Ectodermal cell (in vitro differentiated cells): ENCODE measurements around the gene SYNGAP1.

Experiments used
- H3K27ac ChIP-seq: 2 replicates; pipeline ENCODE4 v1.7.0; 2013; ENCODE audit warnings: mild to moderate bottlenecking, low read depth, low read length; ENCODE audit not compliant: insufficient read depth, poor library complexity, severe bottlenecking
- H3K27me3 ChIP-seq: 2 replicates; pipeline ENCODE4 v1.7.0; 2013; ENCODE audit warnings: mild to moderate bottlenecking, low read length; ENCODE audit not compliant: insufficient read depth, control insufficient read depth, poor library complexity, severe bottlenecking
- H3K36me3 ChIP-seq: one replicate; pipeline ENCODE4 v1.7.0; 2013; ENCODE audit warnings: low read length; ENCODE audit not compliant: control insufficient read depth, insufficient read depth
- H3K4me1 ChIP-seq: one replicate; pipeline ENCODE4 v1.7.0; 2013; ENCODE audit warnings: low read length; ENCODE audit not compliant: control insufficient read depth, insufficient read depth
- H3K4me3 ChIP-seq: 2 replicates; pipeline ENCODE4 v1.7.0; 2013; ENCODE audit warnings: low read depth, low read length, control low read depth; ENCODE audit not compliant: insufficient read depth
- H3K9me3 ChIP-seq: 2 replicates; pipeline ENCODE4 v1.7.0; 2013; ENCODE audit warnings: mild to moderate bottlenecking, low read length, moderate library complexity; ENCODE audit not compliant: control insufficient read depth
- whole genome bisulfite sequencing, 2 experiments: methylation state at CpG; one replicate each; pipeline ENCODE4 v1.1.7; 2013; ENCODE audit warnings: missing lambda C conversion rate in 2 of 2; 5-methylcytosine and 5-hydroxymethylcytosine counted together

Gene SYNGAP1

DNA sequence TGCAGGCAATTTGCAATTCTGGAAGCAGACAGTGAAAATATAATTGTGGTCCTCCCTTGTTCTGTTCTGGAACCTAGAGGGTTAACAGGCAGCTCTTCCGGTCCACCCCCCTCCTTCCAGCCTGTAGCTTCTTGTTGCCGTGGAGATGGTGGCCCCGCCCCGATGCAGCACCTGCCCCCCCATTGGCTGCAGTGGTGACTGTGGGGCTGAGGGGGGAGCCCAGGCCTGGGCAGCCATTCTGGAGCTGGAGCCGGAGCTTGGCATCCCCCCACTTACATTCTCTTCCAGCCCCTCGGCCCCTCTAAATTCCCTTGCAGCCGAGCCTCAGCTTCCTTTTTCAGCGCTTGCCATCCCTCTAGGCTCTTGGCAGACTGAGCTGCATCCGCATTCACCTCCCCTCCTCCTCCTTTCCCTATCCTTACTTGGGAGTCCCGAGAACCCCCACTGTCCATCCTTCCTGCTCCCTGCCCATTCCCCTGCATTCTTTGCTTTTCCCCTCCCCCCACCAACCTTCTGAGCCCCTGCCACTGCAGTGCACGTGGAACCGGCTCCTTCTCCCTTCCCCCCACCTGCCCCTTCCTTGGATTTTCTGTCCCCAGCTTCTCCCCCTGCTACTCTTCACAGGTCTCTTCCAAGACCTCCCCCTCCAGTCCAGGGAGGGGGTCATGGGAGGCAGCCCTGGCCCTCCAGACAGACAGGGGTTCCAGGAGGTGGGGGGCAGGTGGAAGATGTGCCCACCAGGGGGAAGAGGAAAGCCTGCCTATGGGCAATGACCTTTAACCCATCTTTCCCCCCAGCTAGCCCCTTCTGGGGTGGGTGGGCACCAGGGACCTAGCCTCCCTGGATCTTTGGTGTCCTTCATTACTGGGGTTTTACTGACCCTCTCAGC is 11.4 kb downstream of the SYNGAP1 start:
- peak overlapping the region; percentile 40 for H3K4me3 ChIP-seq
- peaks cover 63% of the 10 kb centered on the region for H3K4me1 ChIP-seq
- peak overlapping the region; percentile 82 for H3K27ac ChIP-seq
- peaks cover 15% of the 10 kb centered on the region for H3K36me3 ChIP-seq
- 0 to 1% methylated on average over 12 of the region's 12 CpGs for WGBS, 2 experiments
- H3K9me3 ChIP-seq = no peaks in the 10 kb centered on the region
- no peaks in the 10 kb centered on the region for H3K27me3 ChIP-seq

DNA sequence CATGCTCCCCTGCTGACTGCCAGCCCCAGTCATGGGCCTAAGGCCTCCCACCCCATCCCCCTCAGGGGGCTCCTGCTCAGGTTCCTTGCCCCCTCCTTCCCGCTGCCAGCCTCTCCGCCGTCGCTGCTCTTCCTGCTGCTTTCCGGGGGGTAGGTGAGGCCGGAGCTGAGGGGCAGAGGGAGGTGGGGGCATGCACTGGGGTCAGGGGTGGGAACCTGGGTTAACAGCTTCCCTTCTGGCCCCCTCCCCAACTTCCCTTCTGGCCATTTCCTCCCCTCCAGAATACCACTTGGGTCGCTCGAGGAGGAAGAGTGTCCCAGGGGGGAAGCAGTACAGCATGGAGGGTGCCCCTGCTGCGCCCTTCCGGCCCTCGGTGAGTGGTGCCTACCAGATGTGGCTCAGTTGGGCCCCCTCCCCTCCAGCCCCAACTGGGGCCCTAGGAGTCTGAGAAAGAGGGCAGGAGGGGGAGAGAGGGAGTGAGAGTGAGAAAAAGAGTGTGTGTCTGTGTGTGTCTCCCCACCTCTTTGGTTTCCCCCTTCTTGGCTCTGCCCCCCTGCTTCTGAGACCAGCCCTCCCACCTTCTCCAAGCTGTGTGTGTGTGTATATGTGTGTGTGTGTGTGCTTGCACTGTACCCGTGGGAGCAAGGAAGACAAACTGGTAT is 12.1 kb downstream of the SYNGAP1 start:
- Histone ChIP-seq H3K36me3 (peaks cover 22% of the 10 kb centered on the region), H3K4me1 (peaks cover 63% of the 10 kb centered on the region), H3K27me3 (no peaks in the 10 kb centered on the region), H3K9me3 (no peaks in the 10 kb centered on the region), H3K27ac (peak overlapping the region; percentile 82), H3K4me3 (peak overlapping the region; percentile 40)
- 6 to 7% methylated on average over 11 to 12 of the region's 12 CpGs for WGBS, 2 experiments

DNA sequence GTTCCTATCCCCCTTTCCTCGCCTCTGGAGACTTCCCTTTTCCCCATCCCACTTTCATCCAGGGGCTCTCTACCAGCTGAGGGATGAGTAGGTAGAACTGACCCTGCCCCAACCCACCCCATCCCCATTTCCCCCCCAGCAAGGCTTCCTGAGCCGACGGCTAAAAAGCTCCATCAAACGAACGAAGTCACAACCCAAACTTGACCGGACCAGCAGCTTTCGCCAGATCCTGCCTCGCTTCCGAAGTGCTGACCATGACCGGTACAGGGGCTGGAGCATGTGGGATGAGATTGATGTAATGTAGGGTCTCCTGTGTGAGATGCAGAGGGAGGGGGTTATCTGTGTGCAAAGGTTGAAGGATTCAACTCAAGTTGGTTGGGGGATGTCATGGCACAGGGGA is 12.7 kb downstream of the SYNGAP1 start:
- H3K36me3 ChIP-seq = peaks cover 26% of the 10 kb centered on the region
- 28 to 43% methylated on average over 10 of the region's 10 CpGs for WGBS, 2 experiments
- H3K27ac ChIP-seq = no peak overlapping the region
- peaks cover 59% of the 10 kb centered on the region for H3K4me1 ChIP-seq
- H3K9me3 ChIP-seq = no peaks in the 10 kb centered on the region
- H3K27me3 ChIP-seq = no peaks in the 10 kb centered on the region
- peak overlapping the region; percentile 40 for H3K4me3 ChIP-seq

DNA sequence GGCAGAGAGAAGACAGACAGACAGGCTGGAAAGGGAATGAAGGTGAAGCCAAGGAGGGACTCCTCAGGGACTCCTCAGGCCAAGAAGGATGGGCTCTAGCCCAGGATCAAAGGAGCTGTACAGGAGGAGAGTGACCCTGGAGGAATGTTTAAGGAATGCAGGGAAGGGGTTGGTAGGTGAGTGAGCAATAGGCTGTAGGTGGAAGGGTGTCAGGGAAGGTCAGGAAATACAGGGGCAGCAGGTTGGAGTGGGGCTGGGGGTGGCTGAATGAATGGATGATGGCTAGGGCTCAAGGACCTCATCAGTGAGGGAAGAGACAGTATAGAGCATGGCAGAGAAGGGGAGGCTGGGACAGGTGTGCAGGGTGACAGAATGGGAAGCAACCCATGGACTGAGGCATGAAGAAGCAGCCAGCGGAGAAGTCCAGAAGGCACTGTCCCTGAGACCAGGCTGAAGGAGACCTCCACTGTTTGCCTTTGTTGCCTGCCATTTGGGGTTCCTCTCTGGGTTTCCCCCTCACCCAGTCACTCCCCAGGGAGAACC is 13.2 kb downstream of the SYNGAP1 start:
- Histone ChIP-seq H3K9me3 (no peaks in the 10 kb centered on the region), H3K27ac (peak overlapping the region; percentile 36), H3K27me3 (no peaks in the 10 kb centered on the region), H3K4me1 (peaks cover 59% of the 10 kb centered on the region), H3K36me3 (peaks cover 31% of the 10 kb centered on the region), H3K4me3 (peak overlapping the region; percentile 40)
- WGBS, 2 experiments = 67 to 77% methylated on average over 1 of the region's 1 CpG

DNA sequence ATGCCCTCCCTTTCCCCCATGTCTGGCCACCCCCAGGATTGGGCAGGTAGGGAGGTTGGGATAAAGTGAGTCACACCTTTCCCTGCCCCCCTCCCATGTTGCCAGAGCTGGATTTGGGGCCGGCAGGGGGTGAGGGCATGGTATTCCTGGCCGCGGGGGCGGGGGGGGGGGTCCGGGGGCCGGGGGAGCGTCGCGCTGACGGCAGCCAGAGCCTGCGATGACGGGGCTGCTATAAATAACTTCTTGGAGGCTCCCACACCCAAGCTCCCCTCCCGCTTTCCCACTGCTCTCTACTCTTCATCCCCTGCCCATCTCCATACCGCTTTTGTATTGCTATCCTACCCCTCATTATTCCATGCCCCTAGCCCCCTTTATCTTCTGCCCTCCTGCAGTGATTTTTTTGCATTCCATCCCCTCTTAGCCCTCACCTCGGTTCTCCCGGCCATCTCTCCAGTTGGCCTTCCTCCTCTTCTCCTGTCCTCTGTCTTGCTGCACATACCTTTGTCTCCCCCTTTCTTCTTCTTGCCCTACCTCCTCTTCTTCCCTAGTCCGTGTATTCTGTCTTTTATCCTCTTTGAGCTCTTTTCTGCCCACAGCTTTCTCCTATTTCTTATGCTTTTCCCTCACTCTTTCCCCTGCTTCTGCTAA is 13.8 kb downstream of the SYNGAP1 start:
- Histone ChIP-seq H3K36me3 (peaks cover 37% of the 10 kb centered on the region), H3K27me3 (no peaks in the 10 kb centered on the region), H3K27ac (peak overlapping the region; percentile 36), H3K4me1 (peaks cover 54% of the 10 kb centered on the region), H3K4me3 (peak overlapping the region; percentile 23), H3K9me3 (no peaks in the 10 kb centered on the region)
- WGBS, 2 experiments = 1% methylated on average over 16 of the region's 17 CpGs

DNA sequence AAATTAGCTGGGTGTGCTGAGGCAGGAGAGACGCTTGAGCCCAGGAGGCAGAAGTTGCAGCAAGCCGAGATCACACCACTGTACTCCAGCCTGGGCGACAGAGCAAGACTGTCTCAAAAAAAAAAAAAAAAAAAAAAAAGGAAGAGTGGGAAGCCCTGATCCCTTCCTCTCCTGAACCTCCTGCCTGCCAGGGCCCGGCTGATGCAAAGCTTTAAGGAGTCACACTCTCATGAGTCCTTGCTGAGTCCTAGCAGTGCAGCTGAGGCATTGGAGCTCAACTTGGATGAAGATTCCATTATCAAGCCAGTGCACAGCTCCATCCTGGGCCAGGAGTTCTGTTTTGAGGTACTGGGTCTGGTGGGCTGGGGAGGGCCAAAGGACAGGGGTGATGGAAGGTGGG is 15.1 kb downstream of the SYNGAP1 start:
- Histone ChIP-seq H3K9me3 (no peaks in the 10 kb centered on the region), H3K4me3 (no peak overlapping the region), H3K27me3 (no peaks in the 10 kb centered on the region), H3K27ac (no peak overlapping the region), H3K36me3 (peaks cover 41% of the 10 kb centered on the region), H3K4me1 (peaks cover 42% of the 10 kb centered on the region)
- WGBS, 2 experiments = 92 to 94% methylated on average over 4 of the region's 4 CpGs

DNA sequence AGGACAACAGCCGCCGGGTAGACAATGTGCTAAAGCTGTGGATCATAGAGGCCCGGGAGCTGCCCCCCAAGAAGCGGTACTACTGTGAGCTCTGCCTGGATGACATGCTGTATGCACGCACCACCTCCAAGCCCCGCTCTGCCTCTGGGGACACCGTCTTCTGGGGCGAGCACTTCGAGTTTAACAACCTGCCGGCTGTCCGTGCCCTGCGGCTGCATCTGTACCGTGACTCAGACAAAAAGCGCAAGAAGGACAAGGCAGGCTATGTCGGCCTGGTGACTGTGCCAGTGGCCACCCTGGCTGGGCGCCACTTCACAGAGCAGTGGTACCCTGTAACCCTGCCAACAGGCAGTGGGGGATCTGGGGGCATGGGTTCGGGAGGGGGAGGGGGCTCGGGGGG is 17.8 kb downstream of the SYNGAP1 start:
- Histone ChIP-seq H3K36me3 (peaks cover 50% of the 10 kb centered on the region), H3K27ac (no peak overlapping the region)
- 96 to 97% methylated on average over 18 of the region's 18 CpGs for WGBS, 2 experiments

DNA sequence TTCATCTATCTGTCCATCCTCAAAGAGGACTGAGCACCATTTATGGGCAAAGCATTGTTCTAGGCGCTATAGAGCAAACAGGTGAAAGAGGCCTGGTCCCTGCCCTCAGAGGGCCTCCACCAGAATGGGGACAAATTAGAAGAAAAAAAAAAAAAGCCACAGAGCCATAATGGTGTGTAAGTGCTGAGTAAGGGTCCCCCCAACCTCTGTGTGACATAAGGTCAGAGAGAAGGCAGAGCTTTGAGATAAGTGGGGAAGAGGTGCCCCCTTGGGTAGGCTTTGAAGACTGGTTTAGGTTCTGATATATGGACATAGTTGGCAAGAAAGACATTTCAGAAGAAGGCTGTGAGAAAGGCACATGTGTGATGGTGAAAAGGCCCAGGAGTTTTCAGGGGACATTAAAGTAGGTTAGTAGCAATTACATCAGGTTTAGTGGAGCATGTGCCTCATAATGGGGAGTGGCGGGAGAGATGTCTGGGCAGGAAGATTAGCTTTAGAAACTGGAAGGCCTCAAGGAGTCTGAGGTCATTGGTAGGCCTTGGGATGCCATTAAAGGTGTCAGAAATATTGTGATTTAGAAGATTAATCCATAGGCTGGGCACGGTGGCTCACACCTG is 19.2 kb downstream of the SYNGAP1 start:
- Histone ChIP-seq H3K27ac (no peak overlapping the region), H3K4me3 (no peak overlapping the region), H3K27me3 (no peaks in the 10 kb centered on the region), H3K9me3 (no peaks in the 10 kb centered on the region), H3K36me3 (peaks cover 63% of the 10 kb centered on the region), H3K4me1 (peaks cover 7% of the 10 kb centered on the region)
- WGBS, 2 experiments = 96 to 97% methylated on average over 3 of the region's 3 CpGs

More for the DNA sequence above, 17.8 kb downstream of the SYNGAP1 start:
- peaks cover 20% of the 10 kb centered on the region for H3K4me1 ChIP-seq
- H3K4me3 ChIP-seq = no peak overlapping the region
- H3K27me3 ChIP-seq = no peaks in the 10 kb centered on the region
- H3K9me3 ChIP-seq = no peaks in the 10 kb centered on the region

DNA sequence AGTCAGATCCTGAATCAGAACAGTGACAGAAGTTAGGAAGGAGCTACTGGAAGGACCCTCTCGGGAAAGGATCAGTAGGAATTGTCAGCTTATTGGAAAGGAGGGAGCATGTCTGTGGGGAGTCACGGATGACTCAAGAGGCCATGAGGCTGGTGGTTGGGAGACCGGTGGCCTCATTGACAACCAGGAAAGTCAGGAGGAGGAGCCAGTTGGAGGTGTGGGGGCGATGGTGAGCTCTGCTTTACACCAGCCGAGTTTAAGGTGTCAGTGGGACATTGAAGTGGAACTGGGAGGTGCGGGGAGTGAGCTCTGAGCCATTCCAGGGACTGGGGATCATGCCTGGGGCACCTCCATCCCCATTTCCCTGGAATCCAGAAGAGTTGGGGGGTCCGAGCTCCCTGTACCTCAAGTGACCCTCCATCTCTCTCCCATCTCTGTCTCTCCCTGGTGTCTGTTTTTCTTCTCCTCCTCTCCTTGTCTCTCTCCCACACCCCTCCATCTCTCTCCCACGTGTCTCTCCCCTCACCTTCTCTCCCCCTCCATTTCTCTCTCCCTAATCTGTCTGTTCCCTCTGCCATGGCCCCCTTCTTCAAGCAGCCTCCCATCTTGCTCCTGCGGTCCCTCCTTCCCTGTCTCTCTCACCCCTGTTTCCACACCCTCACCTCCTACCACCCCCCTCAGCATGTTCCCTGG is 20.2 kb downstream of the SYNGAP1 start:
- no peaks in the 10 kb centered on the region for H3K27me3 ChIP-seq
- no peaks in the 10 kb centered on the region for H3K4me1 ChIP-seq
- 86 to 87% methylated on average over 9 of the region's 9 CpGs for WGBS, 2 experiments
- peaks cover 69% of the 10 kb centered on the region for H3K36me3 ChIP-seq
- no peaks in the 10 kb centered on the region for H3K9me3 ChIP-seq
- H3K4me3 ChIP-seq = no peak overlapping the region
- H3K27ac ChIP-seq = no peak overlapping the region
